ENCODE results near the gene PCED1B. TPM values are rescaled to one million over a fixed set of nuclear protein-coding genes. Genes with fewer than 3 reads are reported as not detected.

The PCED1B gene
- total and polyA plus RNA-seq, 2 donors (not counting 1 experiment from before 2014, with no cell fraction given): 26.2 to 45.8 TPM

GRCh38 chr12:47274760-47275159, 195.3 kb downstream of the PCED1B start:
- POLR2A ChIA-PET: interaction anchor here (0.6 to 0.9 kb wide), 3 partner anchors 10 to 1547 kb away, joined by 3 to 16 read pairs (median 3); no protein-coding TSS in a partner anchor
- Histone ChIP-seq H3K9ac (ENCODE audit: low read length) (no peak overlapping the region), H4K20me1 (ENCODE audit: control insufficient read depth, insufficient read depth, low read length, poor library complexity, severe bottlenecking) (no peaks in the 10 kb centered on the region), H3K36me3 (replicated peaks in 1 of 2; ENCODE audit: control extremely low read depth in 1 of 2, control insufficient read depth in 1 of 2, extremely low read depth in 1 of 2, insufficient read depth in 2 of 2, low read length in 1 of 2) (no peaks in the 10 kb centered on the region), H2AFZ (ENCODE audit: insufficient read depth, low read depth, low read length, poor library complexity, severe bottlenecking) (no peak overlapping the region), H3K27me3 (replicated peaks in 1 of 4; ENCODE audit: control extremely low read depth in 1 of 4, control insufficient read depth in 3 of 4, insufficient read depth in 4 of 4, low read length in 3 of 4) (no peaks in the 10 kb centered on the region), H3K27ac (ENCODE audit: low read length in 2 of 2) (peak overlapping the region in 1 of 2 donors; percentile 88), H3K4me3 (ENCODE audit: control extremely low read depth in 1 of 5, extremely low read depth in 1 of 5, insufficient read depth in 1 of 5, low read depth in 2 of 5, low read length in 4 of 5) (no peak overlapping the region), H3K9me3 (ENCODE audit: control extremely low read depth in 1 of 3, control insufficient read depth in 2 of 3, insufficient read depth in 1 of 3, low read length in 2 of 3) (peaks cover 0 to 5% (median 0%) of the 10 kb centered on the region in 3 donors), H3K4me2 (replicated peaks; ENCODE audit: low read depth, low read length, poor library complexity, severe bottlenecking) (peak overlapping the region; percentile 48), H3K4me1 (ENCODE audit: control insufficient read depth in 2 of 2, insufficient read depth in 2 of 2, low read length in 2 of 2) (peaks cover 63 to 66% of the 10 kb centered on the region in 2 donors), H3K79me2 (ENCODE audit: control insufficient read depth, insufficient read depth, low read length) (no peaks in the 10 kb centered on the region)
- peaks cover 78% of the 10 kb centered on the region for H3K4me1 Mint-ChIP-seq
- ATAC-seq (ENCODE audit: low read depth) (no peak), DNase-seq (peak; percentile 50)
- peak overlapping the region; percentile 33 for H3K4me3 Mint-ChIP-seq
- CTCF ChIA-PET: interaction anchor here (1.4 kb wide), 1 partner anchor 242 kb away, joined by 4 read pairs; no protein-coding TSS in a partner anchor
- peaks cover 2% of the 10 kb centered on the region for H3K9me3 Mint-ChIP-seq (ENCODE audit: insufficient read depth)
- intact Hi-C loops (cut with micrococcal nuclease): no loop called here
- WGBS (ENCODE audit: insufficient coverage): 58% methylated on average over 1 of the region's 2 CpGs
- H3K27ac Mint-ChIP-seq: peak overlapping the region; percentile 85
- no peak for TF ChIP-seq EZH2 (IDR thresholded peaks at IDR 0.05; ENCODE audit: borderline replicate concordance, insufficient read depth, low read depth, low read length, poor library complexity, severe bottlenecking)
- TF ChIP-seq CTCF (IDR thresholded peaks at IDR 0.05): no peak
- no peaks in the 10 kb centered on the region for H3K27me3 Mint-ChIP-seq

DNA sequence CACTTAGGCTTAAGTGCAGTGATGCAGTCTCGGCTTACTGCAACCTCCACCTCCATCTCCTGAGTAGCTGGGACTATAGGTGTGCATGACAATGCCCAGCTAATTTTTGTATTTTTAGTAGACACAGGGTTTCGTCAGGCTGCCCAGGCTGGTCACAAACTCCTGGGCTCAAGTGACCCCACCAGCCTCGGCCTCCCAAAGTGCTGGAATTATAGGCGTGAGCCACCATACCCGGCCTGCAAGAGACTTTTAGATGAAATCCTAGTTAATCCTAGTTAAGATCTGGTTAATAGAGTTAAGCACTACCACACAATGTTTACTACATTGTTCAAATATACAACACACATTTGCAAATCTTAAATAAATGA, 196.8 kb downstream of the PCED1B start:
- no CpG with 5 or more reads among the region's 5 CpGs for whole genome bisulfite sequencing (ENCODE audit: insufficient coverage)
- H3K4me1 ChIP-seq (ENCODE audit: control insufficient read depth in 2 of 2, insufficient read depth in 2 of 2, low read length in 2 of 2): peaks cover 50 to 51% of the 10 kb centered on the region in 2 donors

More for the DNA sequence above, 196.8 kb downstream of the PCED1B start:
- Histone ChIP-seq H3K36me3 (replicated peaks in 1 of 2; ENCODE audit: control extremely low read depth in 1 of 2, control insufficient read depth in 1 of 2, extremely low read depth in 1 of 2, insufficient read depth in 2 of 2, low read length in 1 of 2) (no peaks in the 10 kb centered on the region), H2AFZ (ENCODE audit: insufficient read depth, low read depth, low read length, poor library complexity, severe bottlenecking) (peak overlapping the region; percentile 80), H3K27ac (ENCODE audit: low read length in 2 of 2) (peak overlapping the region; percentile 70 to 88), H3K9me3 (ENCODE audit: control extremely low read depth in 1 of 3, control insufficient read depth in 2 of 3, insufficient read depth in 1 of 3, low read length in 2 of 3) (no peaks in the 10 kb centered on the region), H3K9ac (ENCODE audit: low read length) (peak overlapping the region; percentile 42), H3K4me2 (replicated peaks; ENCODE audit: low read depth, low read length, poor library complexity, severe bottlenecking) (peak overlapping the region; percentile 65), H4K20me1 (ENCODE audit: control insufficient read depth, insufficient read depth, low read length, poor library complexity, severe bottlenecking) (no peaks in the 10 kb centered on the region), H3K79me2 (ENCODE audit: control insufficient read depth, insufficient read depth, low read length) (no peaks in the 10 kb centered on the region), H3K4me3 (ENCODE audit: control extremely low read depth in 1 of 5, extremely low read depth in 1 of 5, insufficient read depth in 1 of 5, low read depth in 2 of 5, low read length in 4 of 5) (peak overlapping the region in 1 of 5 experiments; percentile 31), H3K27me3 (replicated peaks in 1 of 4; ENCODE audit: control extremely low read depth in 1 of 4, control insufficient read depth in 3 of 4, insufficient read depth in 4 of 4, low read length in 3 of 4) (no peaks in the 10 kb centered on the region)
- Mint-ChIP-seq H3K27ac (peak overlapping the region; percentile 94), H3K27me3 (no peaks in the 10 kb centered on the region), H3K9me3 (ENCODE audit: insufficient read depth) (peaks cover 2% of the 10 kb centered on the region), H3K4me3 (peak overlapping the region; percentile 72), H3K4me1 (peaks cover 66% of the 10 kb centered on the region)
- intact Hi-C loops (cut with micrococcal nuclease): loop anchor here (1.0 to 2.0 kb wide), 2 partner anchors 27 to 83 kb away; no protein-coding TSS in a partner anchor
- ATAC-seq (ENCODE audit: low read depth) (no peak), DNase-seq (no peak)
- ChIA-PET CTCF (interaction anchor here (1.0 to 1.8 kb wide), 7 partner anchors 26 to 121 kb away, joined by 3 to 11 read pairs (median 4); no protein-coding TSS in a partner anchor), POLR2A (interaction anchor here (0.6 to 1.1 kb wide), 3 partner anchors 44 to 430 kb away, joined by 3 to 4 read pairs (median 3); partner anchors contain the start of genes AMIGO2 and RPAP3)
- TF ChIP-seq EZH2 (IDR thresholded peaks at IDR 0.05; ENCODE audit: borderline replicate concordance, insufficient read depth, low read depth, low read length, poor library complexity, severe bottlenecking) (no peak), CTCF (IDR thresholded peaks at IDR 0.05) (no peak)
